Keratinocyte (primary cell): Measurements from ENCODE around the gene CFAP45.

ENCODE experiments used
- CTCF ChIP-seq, 3 experiments: IDR thresholded peaks in 1 of 3; conservative IDR thresholded peaks in 1 of 3; optimal IDR thresholded peaks in 1 of 3; 2 replicates in 2 of 3; 3 replicates in 1 of 3; pipeline versions ENCODE3 to v1.5.1; 2011; ENCODE audit warnings: low read length in 3 of 3, mild to moderate bottlenecking in 3 of 3, moderate library complexity in 2 of 3, control low read depth in 1 of 3, inconsistent platforms in 1 of 3; ENCODE audit not compliant: insufficient read depth in 2 of 3; ENCODE audit errors: extremely low read depth in 1 of 3
- EZH2 ChIP-seq: IDR thresholded peaks from one replicate; pipeline ENCODE4 v1.6.1; 2012; ENCODE audit warnings: inconsistent platforms, mild to moderate bottlenecking, low read length, moderate library complexity

- peak; percentile 35 to 59 (median 37) for TF ChIP-seq CTCF (optimal IDR thresholded peaks at IDR 0.05 in 1 of 3, IDR thresholded peaks at IDR 0.05 in 1 of 3, conservative IDR thresholded peaks at IDR 0.05 in 1 of 3; ENCODE audit: extremely low read depth in 1 of 3, insufficient read depth in 2 of 3, low read length in 3 of 3)
- no peak for TF ChIP-seq EZH2
Observed at GRCh38 chr1:159829273-159829634, 70.7 kb downstream of the CFAP45 start.
